Muscle of leg (tissue), 11 donors: ENCODE measurements around the gene MIP. TPM values are rescaled to one million over a fixed set of nuclear protein-coding genes. Genes with fewer than 3 reads are reported as not detected.

Experiments used
- DNase-seq: peaks from one replicate; pipeline ENCODE4 v3.0.0; 2013
- H3K27ac ChIP-seq: one replicate; pipeline ENCODE4 v1.5.1; 2013; ENCODE audit warnings: mild to moderate bottlenecking, low read length, control low read depth
- H3K27me3 ChIP-seq: one replicate; pipeline ENCODE4 v1.6.1; 2013; ENCODE audit warnings: low read length; ENCODE audit not compliant: control insufficient read depth, insufficient read depth
- H3K36me3 ChIP-seq: one replicate; pipeline ENCODE4 v1.6.1; 2013; ENCODE audit warnings: low read length; ENCODE audit not compliant: control insufficient read depth, insufficient read depth
- H3K4me1 ChIP-seq: one replicate; pipeline ENCODE4 v1.6.1; 2013; ENCODE audit warnings: low read length; ENCODE audit not compliant: control insufficient read depth, insufficient read depth
- H3K4me3 ChIP-seq: one replicate; pipeline ENCODE4 v1.5.1; 2013; ENCODE audit warnings: low read length, control low read depth
- H3K9me3 ChIP-seq: replicated peaks from 2 replicates; pipeline ENCODE4 v1.6.1; 2013; ENCODE audit warnings: low read depth, low read length; ENCODE audit not compliant: control insufficient read depth
- WGBS: methylation state at CpG from one replicate; pipeline ENCODE4 v1.1.5; 2013; ENCODE audit warnings: missing lambda C conversion rate; ENCODE audit not compliant: insufficient coverage; 5-methylcytosine and 5-hydroxymethylcytosine counted together
- polyA plus RNA-seq, 8 donors: library from polyadenylated mRNA; unstranded; fragments of 120-200 nt; gene quantifications; one replicate each; pipeline versions ENCODE4 v1.2.1 to v1.2.3, GENCODE V29; 2013; ENCODE audit warnings: inconsistent platforms in 1 of 8, low replicate concordance in 1 of 8; ENCODE audit not compliant: insufficient read length in 8 of 8, insufficient read depth in 1 of 8
- total RNA-seq: library from RNA; stranded (reverse); fragments of 120-200 nt; gene quantifications from one replicate; pipeline ENCODE4 v1.2.4, GENCODE V29; 2013

MIP gene
- total and polyA plus RNA-seq, 9 donors = 0.09 to 0.36 (median 0.18) TPM; not detected in 5

DNA sequence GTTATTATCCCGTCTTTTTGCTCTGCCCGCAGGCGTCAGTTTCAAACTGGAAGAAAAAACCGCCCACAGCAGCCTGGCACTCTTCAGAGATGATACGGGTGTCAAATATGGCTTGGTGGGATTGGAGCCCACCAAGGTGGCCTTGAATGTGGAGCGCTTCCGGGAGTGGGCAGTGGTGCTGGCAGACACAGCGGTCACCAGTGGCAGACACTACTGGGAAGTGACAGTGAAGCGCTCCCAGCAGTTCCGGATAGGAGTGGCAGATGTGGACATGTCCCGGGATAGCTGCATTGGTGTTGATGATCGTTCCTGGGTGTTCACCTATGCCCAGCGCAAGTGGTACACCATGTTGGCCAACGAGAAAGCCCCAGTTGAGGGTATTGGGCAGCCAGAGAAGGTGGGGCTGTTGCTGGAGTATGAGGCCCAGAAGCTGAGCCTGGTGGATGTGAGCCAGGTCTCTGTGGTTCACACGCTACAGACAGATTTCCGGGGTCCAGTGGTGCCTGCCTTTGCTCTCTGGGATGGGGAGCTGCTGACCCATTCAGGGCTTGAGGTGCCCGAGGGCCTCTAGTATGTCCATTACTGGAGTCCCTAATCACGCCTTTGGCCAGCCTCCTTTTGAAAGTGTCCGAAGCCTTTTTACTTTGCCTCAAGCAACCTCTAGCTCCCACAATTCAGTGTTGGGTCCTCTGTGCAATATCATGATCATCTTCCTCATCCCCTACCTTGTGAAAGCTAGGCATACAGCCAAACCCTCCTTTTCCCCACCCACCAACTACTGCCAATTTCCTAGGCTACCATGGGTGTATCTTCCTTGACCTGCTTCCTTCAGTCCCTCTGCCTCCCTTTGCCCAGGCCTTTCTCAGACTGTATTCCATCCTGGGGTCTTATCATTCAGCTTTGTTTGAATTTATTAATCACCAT lies 14.8 kb upstream of the MIP start:
- Histone ChIP-seq H3K27ac (peak overlapping the region; percentile 89), H3K4me3 (peak overlapping the region; percentile 98)
- WGBS = 53% methylated on average over 17 of the region's 19 CpGs

DNA sequence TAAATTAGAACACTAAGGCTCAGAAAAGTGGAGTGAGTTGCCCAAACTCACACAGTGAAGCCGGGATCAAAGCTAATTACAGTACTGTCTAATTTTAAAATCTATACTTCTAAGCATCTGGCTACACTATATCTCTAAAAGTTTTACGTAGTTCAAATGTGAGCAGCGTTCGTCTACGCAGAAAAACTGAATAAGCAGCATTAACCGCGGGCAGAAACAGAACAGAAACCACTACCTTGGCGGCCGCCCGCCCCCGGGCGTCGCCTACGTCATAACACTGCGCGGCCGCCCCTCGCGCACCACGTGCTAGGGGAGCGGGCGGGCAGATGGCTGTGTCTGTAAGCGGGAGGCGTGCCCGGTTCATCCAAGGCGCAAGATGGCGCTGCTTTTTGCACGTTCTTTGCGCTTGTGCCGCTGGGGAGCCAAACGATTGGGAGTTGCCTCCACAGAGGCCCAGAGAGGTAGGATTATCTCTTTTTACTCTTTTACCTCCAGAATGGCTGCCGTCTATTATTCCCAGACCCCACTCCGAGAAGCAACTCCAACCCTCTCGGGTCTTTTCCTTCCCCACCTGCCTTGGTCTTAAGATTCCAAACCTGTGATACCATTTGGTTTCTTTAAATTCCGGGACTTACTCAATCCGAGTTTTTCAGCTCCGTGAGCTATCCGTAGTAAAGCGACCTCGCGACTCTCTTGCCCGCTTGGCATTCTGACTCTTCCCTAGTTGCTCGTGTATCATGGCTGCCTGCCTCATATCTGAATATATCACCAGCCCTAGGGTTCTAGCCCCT lies 14.0 kb upstream of the MIP start, which contains the start of gene SPRYD4:
Gene SPRYD4 (plus strand): TSS at position 363 of the 791 bp plus-strand sequence. CDS start 14 bp downstream, at position 377.
- DNase-seq = peak; percentile 98
- under 1% methylated on average over 42 of the region's 43 CpGs for WGBS
- no peaks in the 10 kb centered on the region for H3K9me3 ChIP-seq

More for the DNA sequence above, 14.8 kb upstream of the MIP start:
- peaks cover 13% of the 10 kb centered on the region for H3K4me1 ChIP-seq
- no peaks in the 10 kb centered on the region for H3K9me3 ChIP-seq
- DNase-seq = peak; percentile 21
- H3K36me3 ChIP-seq = peaks cover 16% of the 10 kb centered on the region
- no peaks in the 10 kb centered on the region for H3K27me3 ChIP-seq

DNA sequence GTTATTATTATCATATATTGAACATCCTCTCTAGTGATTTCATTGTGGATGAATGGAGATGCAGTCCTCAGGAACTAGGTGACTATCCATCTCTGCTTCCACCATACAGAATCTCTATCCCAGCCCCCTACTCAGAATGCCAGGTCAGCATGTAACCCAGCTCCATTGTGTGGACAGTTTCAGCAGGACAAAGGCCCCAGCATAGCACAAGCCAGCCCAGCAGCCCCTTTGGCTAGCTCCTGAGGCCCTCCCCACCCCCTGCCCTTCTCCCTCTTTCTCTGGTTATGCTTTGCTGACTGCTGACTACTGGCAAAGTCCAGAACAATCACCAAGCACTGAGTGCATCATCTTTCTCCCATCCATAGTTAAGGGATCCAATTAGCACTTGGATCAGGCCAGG lies 8.1 kb upstream of the MIP start:
- no peak overlapping the region for H3K4me3 ChIP-seq
- no peaks in the 10 kb centered on the region for H3K36me3 ChIP-seq
- no peaks in the 10 kb centered on the region for H3K27me3 ChIP-seq

More for the DNA sequence above, 14.0 kb upstream of the MIP start, which contains the start of gene SPRYD4:
- H3K36me3 ChIP-seq = peaks cover 13% of the 10 kb centered on the region
- peak within 1 kb of the TSS; percentile 98 for H3K4me3 ChIP-seq
- H3K27ac ChIP-seq = peak within 1 kb of the TSS; percentile 89
- no peaks in the 10 kb centered on the region for H3K27me3 ChIP-seq
- peaks cover 13% of the 10 kb centered on the region for H3K4me1 ChIP-seq

DNA sequence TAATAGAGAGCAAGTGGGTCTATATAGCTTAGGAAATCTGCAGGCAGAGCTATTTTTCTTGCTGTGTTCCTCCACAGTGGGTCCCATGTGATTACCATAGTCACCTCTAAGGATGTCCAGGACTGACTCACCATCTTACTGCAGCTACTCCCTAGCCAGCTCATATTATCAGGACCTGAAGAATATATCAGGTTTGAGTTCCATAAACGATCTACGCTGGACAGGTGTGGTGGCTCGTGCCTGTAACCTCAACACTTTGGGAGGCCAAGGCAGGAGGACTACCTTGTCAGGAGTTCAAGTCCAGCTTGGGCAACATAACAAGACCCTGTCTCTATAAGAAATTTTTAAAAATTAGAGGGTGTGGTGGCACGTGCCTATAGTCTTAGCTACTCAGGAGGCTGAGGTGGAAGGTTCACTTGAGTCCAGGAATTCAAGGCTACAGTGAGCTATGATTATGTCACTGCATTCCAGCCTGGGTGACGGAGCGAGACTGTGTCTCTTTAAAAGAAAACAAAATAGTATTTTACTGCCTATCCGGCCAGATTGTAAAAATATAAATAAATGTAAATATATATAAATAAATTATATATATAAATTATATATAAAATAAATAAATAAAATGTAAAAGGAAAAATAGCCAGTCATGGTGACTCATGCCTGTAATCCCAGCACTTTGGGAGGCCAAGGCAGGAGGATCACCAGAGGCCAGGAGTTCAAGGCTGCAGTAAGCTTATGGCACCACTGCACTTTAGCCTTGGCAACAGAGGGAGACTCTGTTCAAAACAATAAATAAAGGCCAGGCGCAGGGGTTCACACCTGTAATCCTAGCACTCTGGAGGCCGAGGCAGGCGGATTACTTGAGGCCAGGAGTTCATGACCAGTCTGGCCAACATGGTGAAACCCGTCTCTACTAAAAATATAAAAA lies 7.0 kb upstream of the MIP start:
- Histone ChIP-seq H3K27me3 (no peaks in the 10 kb centered on the region), H3K4me3 (no peak overlapping the region), H3K9me3 (no peaks in the 10 kb centered on the region), H3K27ac (no peak overlapping the region), H3K36me3 (no peaks in the 10 kb centered on the region), H3K4me1 (no peaks in the 10 kb centered on the region)
- WGBS = 74% methylated on average over 6 of the region's 11 CpGs
- DNase-seq = no peak

More for the DNA sequence above, 8.1 kb upstream of the MIP start:
- no peaks in the 10 kb centered on the region for H3K9me3 ChIP-seq
- no peak overlapping the region for H3K27ac ChIP-seq
- no peak for DNase-seq
- no peaks in the 10 kb centered on the region for H3K4me1 ChIP-seq

DNA sequence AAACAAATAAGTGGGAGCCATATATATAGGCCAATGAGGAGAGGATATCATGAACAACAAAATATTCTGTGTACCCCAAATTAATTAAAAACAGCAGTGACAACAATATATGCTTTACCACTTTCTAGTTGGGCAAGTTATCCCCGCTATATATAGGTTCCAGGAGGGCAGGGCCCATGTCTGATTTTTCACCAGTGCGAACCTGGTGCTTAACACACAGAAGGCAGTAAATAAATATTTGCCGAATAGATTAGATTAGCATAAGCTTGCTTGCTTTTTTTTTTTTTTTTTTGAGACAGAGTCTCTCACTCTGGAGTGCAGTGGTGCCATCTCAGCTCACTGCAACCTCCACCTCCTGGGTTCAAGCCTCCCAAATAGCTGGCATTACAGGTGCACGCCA lies 3.4 kb upstream of the MIP start:
- no peak overlapping the region for H3K4me3 ChIP-seq
- peaks cover under 1% of the 10 kb centered on the region for H3K4me1 ChIP-seq
- H3K9me3 ChIP-seq = no peaks in the 10 kb centered on the region
- H3K27me3 ChIP-seq = peaks cover 7% of the 10 kb centered on the region
- no peak overlapping the region for H3K27ac ChIP-seq
- H3K36me3 ChIP-seq = no peaks in the 10 kb centered on the region
- DNase-seq = no peak
- no CpG with 5 or more reads among the region's 4 CpGs for WGBS

DNA sequence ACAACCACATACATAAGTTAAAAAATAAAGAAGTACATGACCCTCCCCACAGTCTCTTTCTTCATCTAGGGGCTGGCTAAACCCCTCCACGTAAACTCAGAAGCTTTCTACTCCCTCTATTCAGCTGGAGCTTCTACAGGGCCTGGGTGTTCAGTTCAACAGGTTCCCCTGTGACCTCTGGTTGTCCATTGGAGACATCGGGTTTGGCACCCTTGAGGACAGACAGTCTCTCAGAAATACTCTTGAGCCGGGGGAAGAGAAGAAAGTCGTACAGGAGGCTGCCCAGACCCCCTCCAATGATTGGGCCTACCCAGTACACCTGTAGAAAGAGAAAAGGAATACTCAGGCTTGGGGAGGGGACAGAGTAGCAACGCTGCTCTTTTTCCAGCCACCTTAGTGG lies 3.3 kb downstream of the MIP start:
- Histone ChIP-seq H3K27ac (no peak overlapping the region), H3K36me3 (no peaks in the 10 kb centered on the region), H3K4me3 (no peak overlapping the region), H3K9me3 (no peaks in the 10 kb centered on the region), H3K27me3 (peaks cover 7% of the 10 kb centered on the region), H3K4me1 (peaks cover 7% of the 10 kb centered on the region)
- no peak for DNase-seq
- WGBS = 100% methylated on average over 1 of the region's 5 CpGs

DNA sequence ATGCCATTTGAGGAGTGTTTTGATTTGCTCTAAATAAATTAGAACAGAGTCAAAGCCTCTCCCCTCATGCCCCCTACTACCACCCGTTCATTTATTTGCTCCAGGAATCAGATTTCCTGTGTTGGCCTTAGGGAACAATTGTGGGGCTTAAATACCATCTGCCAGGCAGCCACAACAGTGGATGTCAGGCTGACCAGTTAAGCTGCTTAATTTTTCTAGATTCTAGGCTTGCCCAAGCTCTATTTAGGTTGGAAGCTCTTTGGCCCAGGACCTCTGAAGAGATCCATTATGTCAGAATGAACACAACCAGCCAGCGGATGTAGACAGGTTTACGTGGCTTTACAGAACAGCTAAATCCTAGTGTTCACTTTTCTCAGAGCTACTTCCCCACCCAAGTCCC lies 4.2 kb downstream of the MIP start:
- DNase-seq = no peak
- Histone ChIP-seq H3K9me3 (no peaks in the 10 kb centered on the region), H3K36me3 (no peaks in the 10 kb centered on the region), H3K4me3 (no peak overlapping the region), H3K27ac (no peak overlapping the region), H3K4me1 (peaks cover 7% of the 10 kb centered on the region), H3K27me3 (peaks cover 7% of the 10 kb centered on the region)
- 63% methylated on average over 3 of the region's 3 CpGs for WGBS

DNA sequence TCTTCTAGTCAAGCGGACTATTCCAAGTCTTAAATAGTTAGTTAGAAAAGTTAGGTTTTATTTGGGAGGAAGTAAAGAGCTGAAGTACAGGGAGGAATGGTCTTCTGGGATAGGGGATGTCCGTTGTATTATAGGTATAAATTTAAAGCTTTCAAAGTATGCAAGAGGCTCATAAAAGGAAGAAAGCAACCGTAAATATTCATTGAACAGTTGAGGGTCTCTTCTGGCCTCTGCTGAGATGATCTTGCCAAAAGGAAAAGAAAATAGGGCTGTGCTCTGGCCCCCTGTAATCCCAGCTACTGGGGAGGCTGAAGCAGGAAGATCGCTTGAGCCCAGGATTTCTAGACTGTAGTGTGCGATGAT lies 4.9 kb downstream of the MIP start:
- H3K27me3 ChIP-seq = peaks cover 5% of the 10 kb centered on the region
- H3K9me3 ChIP-seq = no peaks in the 10 kb centered on the region
- 6% methylated on average over 2 of the region's 5 CpGs for WGBS
- H3K27ac ChIP-seq = peak overlapping the region; percentile 97
- no peak for DNase-seq
- H3K36me3 ChIP-seq = no peaks in the 10 kb centered on the region
- peak overlapping the region; percentile 77 for H3K4me3 ChIP-seq
- peaks cover 7% of the 10 kb centered on the region for H3K4me1 ChIP-seq

DNA sequence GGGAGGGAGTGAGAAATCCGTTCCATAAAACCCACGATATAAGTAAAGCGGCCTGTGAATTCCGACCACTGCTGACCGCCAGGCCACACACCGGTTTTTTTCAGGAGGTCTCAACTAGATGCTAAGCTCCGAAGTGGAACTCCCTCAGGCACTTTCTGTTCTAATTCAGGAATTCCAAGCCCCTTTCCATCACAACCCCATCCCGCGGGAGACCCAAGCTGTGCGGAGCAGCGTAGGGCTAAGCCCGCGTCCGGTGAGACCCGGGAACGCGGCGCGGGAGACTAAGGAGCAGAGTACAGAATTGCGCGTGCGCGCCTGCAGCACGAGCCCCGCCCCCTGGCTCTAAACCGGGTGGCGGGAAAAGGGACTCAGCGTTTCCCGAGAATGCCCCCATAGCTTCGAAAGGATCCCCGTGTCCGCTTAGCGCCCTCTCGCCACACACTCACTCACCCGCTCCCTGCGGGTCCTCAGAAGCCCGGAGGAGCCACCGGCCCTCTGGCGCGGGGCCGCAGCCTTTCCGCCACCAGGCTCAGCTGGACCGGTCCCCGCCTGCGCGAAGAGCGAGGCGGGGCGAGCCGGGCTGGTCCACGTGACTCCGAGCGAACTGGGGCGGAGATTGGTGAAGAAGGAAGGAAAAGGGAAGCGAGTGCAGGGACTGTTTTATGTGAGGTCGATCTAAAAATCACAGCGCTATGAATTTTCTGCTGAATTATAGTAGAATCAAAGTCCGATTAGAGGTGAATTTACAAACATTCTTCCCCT lies 5.4 kb downstream of the MIP start, which contains the start of gene TIMELESS:
Gene TIMELESS (minus strand): TSS at position 567 of the 762 bp plus-strand sequence. CDS start 15,256 bp downstream, outside the sequence.
- H3K27ac ChIP-seq = peak within 1 kb of the TSS; percentile 97
- H3K4me3 ChIP-seq = peak within 1 kb of the TSS; percentile 77
- H3K36me3 ChIP-seq = no peaks in the 10 kb centered on the region
- WGBS = under 1% methylated on average over 54 of the region's 58 CpGs
- no peaks in the 10 kb centered on the region for H3K27me3 ChIP-seq
- H3K9me3 ChIP-seq = no peaks in the 10 kb centered on the region
- peaks cover 7% of the 10 kb centered on the region for H3K4me1 ChIP-seq
- DNase-seq = peak; percentile 97
